Tibial nerve (tissue), 4 donors: Measurements from ENCODE around the gene MAPK11.

Experiments used
- EP300 ChIP-seq, 2 donors: sonication (generic); formaldehyde crosslinking; IDR thresholded peaks; one replicate each; pipeline ENCODE4 v1.6.1; 2017; ENCODE audit warnings: antibody characterized with exemption in 2 of 2, mild to moderate bottlenecking in 1 of 2
- POLR2A ChIP-seq, 2 donors: fragments of 450-650 bp; IDR thresholded peaks; one replicate each; pipeline ENCODE4 v1.6.1; 2017; ENCODE audit warnings: antibody characterized with exemption in 2 of 2, mild to moderate bottlenecking in 2 of 2, moderate library complexity in 2 of 2
- TF ChIP-seq, protein P1 (sequence below), 5 experiments: fragments of 200-600 bp in 3 of 5; fragments of 450-650 bp in 2 of 5; sonication (generic) in 3 of 5; IDR thresholded peaks; one replicate each; pipeline ENCODE4 v1.5.1; 2016 to 2019; ENCODE audit warnings: antibody characterized with exemption in 5 of 5, mild to moderate bottlenecking in 3 of 5, moderate library complexity in 2 of 5

DNA sequence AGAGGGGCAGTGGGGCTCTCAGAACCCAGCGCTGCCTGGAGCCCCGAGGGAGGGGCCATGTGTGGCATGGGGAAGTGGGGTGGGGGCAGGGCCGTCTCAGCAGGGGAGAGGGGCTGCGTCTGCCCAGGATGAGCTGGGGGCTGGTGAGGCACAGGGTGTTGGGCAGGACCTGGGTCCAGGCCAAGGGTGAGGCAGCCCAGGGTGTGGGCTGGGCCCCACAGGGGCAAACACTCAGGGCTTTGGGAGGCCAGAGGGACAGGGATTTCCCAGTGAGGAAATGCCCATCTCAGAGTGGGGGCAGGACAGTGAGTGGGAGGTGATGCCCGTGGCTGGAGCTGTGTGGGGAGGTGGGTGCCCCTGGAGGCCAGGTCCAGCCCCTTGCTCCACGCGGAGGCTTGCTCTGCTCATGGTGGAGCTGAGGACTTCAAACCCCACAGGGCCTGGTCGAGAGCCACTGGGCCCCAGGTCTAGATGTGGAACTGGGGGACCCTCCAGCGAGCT lies 31.9 kb upstream of the MAPK11 start:
- TF ChIP-seq, protein P1, sequence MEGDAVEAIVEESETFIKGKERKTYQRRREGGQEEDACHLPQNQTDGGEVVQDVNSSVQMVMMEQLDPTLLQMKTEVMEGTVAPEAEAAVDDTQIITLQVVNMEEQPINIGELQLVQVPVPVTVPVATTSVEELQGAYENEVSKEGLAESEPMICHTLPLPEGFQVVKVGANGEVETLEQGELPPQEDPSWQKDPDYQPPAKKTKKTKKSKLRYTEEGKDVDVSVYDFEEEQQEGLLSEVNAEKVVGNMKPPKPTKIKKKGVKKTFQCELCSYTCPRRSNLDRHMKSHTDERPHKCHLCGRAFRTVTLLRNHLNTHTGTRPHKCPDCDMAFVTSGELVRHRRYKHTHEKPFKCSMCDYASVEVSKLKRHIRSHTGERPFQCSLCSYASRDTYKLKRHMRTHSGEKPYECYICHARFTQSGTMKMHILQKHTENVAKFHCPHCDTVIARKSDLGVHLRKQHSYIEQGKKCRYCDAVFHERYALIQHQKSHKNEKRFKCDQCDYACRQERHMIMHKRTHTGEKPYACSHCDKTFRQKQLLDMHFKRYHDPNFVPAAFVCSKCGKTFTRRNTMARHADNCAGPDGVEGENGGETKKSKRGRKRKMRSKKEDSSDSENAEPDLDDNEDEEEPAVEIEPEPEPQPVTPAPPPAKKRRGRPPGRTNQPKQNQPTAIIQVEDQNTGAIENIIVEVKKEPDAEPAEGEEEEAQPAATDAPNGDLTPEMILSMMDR (IDR thresholded peaks at IDR 0.05) = no peak
- TF ChIP-seq POLR2A (IDR thresholded peaks at IDR 0.05) = no peak
- no peak for TF ChIP-seq EP300 (IDR thresholded peaks at IDR 0.05)
